WI38 (cell line): ENCODE results near the gene PGAP2.
"Not testable (repeated sequence)": the region's sequence is repeated elsewhere in the genome, so short reads cannot be mapped to it uniquely, and the experiment has no call there.

Experiments used
- H3K4me3 ChIP-seq: 2 replicates; pipeline ENCODE4 v1.5.1; 2011; ENCODE audit warnings: low read depth, mild to moderate bottlenecking, control low read depth, low read length
- TF ChIP-seq, protein P1 (sequence below): IDR thresholded peaks from 2 replicates; pipeline ENCODE4 v1.5.1; 2012; ENCODE audit warnings: low read depth, mild to moderate bottlenecking, control low read depth, low read length

PGAP2 gene

DNA sequence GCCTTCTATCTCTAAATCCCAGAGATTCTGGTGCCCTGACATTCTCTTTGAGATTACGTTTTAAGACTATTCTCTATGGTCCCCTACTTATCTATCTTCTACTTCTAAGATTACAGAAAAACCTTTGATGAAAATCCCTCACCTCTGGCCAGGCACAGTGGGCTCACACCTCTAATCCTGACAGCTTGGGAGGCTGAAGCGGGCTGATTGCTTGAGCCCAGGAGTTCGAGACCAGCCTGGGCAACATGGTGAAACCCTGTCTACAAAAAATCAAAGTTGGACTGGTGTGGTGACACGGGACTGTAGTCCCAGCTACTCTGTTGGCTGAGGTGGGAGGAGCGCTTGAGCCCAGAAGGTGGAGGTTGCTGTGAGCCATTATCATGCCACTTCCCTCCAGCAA lies 25.4 kb upstream of the PGAP2 start:
- TF ChIP-seq, protein P1, sequence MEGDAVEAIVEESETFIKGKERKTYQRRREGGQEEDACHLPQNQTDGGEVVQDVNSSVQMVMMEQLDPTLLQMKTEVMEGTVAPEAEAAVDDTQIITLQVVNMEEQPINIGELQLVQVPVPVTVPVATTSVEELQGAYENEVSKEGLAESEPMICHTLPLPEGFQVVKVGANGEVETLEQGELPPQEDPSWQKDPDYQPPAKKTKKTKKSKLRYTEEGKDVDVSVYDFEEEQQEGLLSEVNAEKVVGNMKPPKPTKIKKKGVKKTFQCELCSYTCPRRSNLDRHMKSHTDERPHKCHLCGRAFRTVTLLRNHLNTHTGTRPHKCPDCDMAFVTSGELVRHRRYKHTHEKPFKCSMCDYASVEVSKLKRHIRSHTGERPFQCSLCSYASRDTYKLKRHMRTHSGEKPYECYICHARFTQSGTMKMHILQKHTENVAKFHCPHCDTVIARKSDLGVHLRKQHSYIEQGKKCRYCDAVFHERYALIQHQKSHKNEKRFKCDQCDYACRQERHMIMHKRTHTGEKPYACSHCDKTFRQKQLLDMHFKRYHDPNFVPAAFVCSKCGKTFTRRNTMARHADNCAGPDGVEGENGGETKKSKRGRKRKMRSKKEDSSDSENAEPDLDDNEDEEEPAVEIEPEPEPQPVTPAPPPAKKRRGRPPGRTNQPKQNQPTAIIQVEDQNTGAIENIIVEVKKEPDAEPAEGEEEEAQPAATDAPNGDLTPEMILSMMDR: no peak
- H3K4me3 ChIP-seq: no peak overlapping the region

DNA sequence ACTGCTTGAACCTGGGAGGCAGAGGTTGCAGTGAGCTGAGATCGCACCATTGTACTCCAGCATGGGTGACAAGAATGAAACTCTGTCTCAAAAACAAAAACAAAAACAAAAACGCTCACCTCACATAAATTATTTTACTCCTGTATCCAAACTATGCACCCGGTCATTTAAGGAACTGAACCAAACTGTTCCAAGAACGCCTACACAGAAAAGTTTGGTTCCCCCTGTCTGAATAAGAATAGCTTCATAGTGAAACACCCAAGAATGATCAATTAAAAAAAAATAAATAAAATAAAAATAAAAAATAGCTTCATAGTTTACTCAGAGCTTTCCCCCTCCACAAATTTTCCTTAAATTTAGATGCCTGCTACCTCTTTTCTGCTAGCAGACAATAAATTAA lies 24.7 kb upstream of the PGAP2 start:
- no peak overlapping the region for H3K4me3 ChIP-seq
- TF ChIP-seq, protein P1: no peak

DNA sequence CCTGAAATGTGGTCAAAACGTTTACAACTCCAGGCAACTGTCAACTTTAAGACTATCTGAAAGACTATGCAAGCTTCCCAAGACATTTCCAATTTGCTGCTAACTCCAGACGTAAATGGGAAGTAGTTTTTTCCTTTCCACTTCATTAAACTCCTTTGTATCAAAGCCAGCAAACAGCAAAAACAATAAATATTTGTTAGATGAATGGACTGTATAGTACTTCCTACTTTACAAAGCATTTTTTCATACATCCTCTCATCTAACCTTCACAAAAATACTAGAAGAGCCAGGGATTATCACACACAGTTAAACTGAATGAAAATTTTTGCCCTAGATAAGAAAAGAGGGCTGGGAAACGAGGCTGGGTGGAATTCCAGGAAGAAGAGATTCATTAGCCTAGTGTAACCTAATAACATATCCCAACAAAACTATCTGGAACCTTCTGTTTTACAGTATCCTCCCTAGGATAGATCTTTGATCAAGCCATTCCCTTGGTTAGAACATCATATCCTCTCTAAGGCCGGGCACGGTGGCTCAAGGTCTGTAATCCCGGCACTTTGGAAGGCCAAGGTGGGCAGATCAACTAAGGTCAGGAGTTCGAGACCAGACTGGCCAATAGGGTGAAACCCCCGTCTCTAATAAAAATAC lies 21.5 kb upstream of the PGAP2 start:
- TF ChIP-seq, protein P1: no peak
- H3K4me3 ChIP-seq: no peak overlapping the region

DNA sequence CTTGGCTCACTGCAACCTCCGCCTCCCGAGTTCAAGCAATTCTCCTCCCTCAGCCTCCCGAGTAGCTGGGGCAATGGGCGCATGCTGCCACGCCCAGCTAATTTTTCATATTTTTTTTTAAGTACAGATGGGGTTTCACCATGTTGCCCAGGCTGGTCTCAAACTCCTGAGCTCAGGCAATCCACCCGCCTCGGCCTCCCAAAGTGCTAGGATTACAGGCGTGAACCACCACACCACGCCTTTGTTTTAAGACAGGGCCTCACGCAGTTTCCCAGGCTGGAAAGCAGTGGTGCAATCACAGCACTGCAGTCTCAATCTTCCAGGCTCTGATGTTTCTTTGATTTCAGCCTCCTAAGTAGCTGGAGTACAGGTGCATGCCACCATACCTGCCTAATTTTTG lies 14.0 kb upstream of the PGAP2 start:
- not testable (repeated sequence) for H3K4me3 ChIP-seq

DNA sequence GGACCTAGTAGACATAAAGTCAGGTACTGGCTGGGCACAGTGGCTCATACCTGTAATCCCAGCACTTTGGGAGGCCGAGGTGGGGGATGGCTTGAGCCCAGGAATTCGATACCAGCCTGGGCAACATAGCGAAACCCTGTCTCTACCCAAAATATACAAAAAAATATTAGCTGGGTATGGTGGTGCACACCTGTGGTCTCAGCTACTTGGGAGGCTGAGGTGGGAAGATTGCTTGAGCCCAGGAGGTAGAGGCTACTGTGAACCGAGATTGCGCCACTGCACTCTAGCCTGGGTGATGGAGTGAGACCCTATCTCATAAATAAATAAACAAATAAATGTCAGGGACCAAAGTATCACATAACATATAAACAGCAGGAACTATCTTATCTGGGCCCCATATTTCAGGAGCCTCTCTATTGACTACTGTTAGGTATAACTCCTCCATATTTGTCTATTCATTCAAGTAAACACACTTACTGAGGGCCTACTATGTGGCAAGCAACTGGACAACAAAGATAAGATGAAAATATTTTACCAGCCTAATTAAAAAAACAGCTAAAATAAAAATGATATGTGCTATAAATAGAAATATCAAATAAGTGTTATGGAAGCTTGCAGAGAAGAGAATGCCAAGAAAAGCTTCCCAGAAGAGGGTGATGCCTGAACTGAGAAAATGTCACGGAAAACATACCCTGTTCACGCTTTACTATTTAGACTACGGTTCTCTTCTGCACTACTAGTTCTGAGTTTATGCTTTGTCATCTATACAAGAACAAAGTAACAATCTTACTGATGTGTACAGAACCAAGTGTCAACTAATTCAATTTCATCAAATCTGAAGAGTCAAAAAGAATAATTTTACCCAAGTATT lies 13.0 kb upstream of the PGAP2 start:
- H3K4me3 ChIP-seq: peak overlapping the region; percentile 98
- TF ChIP-seq, protein P1: no peak

DNA sequence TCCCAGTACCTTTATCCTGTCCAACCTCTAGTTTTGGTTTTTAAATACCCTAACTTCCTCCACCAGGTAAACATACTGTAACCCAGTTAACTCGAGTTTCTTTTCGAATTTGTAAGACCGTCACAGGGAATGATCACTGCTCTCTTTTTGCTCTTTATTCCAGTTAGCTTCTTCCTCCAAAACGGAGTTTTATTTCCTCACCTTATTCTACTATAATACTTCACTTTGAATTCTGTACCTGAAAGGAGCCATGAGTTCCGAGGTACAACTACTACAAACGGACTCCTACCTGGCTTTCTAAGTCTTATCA lies 12.4 kb upstream of the PGAP2 start:
- TF ChIP-seq, protein P1: no peak
- peak overlapping the region; percentile 98 for H3K4me3 ChIP-seq

DNA sequence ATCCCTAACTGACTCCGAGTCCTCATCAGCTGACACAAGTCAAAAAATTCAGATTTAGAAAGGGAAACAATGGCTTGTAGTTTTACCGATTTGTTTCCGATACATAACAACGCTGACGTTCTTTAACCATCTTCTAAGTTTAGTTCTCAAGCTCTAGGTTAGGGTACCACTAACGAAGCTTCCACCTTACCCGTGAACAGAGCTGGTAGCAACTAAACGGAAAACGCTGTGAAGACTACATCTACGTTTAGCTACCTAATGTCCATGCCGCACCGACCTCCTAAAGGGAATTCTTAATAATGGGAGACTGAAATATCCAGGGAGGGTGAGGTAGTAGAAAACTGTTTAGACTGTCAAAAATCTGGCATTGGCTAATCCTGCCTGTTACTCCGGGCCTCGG lies 12.0 kb upstream of the PGAP2 start:
- TF ChIP-seq, protein P1: no peak
- peak overlapping the region; percentile 98 for H3K4me3 ChIP-seq
